HG03045 (cell line): ENCODE data around the gene CDK14.
A peak's percentile ranks its signal among the peaks of the same experiment; 100 is the strongest.

Experiments used
- ATAC-seq: cut with Tn5 transposase; IDR thresholded peaks from one replicate; pipeline ENCODE4 v1.9.1; 2021; ENCODE audit warnings: mild to moderate bottlenecking, moderate library complexity; ENCODE audit not compliant: unreplicated experiment

The CDK14 gene

GRCh38 chr7:90677486-90678404 is 81.6 kb downstream of the CDK14 start:
- ATAC-seq, result no peak

DNA sequence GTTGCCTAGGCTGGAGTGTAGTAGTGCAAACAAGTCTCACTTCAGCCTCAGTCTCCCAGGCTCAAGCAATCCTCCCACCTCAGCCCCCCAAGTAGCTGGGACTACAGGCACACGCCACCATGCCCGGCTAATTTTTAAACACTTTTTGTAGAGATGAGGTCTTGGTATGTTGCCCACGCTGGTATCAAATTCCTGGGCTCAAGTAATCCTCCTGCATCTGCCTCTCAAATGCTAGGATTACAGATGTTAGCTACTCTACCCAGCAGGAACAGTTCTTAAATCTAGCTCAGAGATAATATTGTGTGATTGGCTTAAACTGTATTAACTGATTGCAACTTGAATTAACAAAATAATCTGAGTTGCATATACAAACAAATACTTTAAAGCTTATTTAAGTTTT is 82.9 kb downstream of the CDK14 start:
- ATAC-seq, result no peak

DNA sequence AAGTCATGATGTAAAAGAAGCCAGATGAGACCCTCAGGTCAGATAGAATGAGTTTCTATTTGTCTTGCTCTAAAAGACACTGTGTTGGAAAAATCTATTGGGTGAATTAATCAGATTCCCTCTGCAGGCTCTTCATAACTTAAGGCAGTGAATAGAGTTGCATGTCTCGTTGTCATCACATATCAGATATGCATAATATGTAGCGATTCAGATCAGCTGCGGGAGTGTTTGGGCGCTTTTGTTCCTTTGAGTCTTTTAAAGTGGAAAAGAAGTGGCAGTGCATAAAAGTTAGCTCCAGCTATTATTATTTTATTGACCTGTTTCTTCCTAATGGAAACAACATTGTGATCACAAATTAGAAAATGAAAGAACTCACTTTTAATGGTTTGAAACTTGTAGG is 84.4 kb downstream of the CDK14 start:
- ATAC-seq, result no peak

- ATAC-seq, result no peak
Measured at GRCh38 chr7:90681336-90682022, 85.4 kb downstream of the CDK14 start.

- ATAC-seq, result no peak
Measured at GRCh38 chr7:90686146-90686545, 90.0 kb downstream of the CDK14 start.

GRCh38 chr7:90688810-90689209 is 92.7 kb downstream of the CDK14 start:
- no peak for ATAC-seq

- ATAC-seq, result no peak
Measured at GRCh38 chr7:90689260-90689659, 93.1 kb downstream of the CDK14 start.

DNA sequence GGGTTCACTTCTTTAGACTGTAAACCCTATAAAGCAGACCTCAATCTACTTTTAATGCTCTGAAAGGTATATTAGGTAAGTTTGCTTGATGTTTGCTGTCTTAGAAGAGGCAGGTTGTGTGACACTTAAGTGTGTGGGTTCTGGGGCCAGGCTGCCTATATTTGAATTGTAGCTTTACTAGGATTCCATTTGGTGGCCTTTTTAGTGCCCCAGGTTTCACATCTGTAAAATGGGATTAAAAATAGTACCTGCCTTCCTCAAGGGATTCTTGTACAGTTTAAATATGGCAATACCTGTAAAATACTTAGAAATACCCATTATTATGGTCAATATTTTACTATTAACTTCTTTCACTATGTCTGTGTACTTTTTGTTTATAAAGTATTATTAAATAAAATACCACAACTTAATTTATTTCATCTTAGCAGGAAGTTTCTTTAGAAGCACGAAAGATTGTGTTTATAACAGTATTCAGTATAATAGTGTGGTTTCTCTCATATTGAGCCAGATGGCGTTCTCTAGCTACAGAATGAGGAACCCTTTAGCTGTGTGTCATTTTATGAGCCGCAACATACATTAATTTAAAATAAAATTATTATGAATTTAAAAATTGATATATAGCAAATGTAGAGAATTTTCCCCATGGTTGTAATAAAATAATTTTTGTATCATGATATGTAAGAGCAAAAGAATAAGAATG is 94.2 kb downstream of the CDK14 start:
- no peak for ATAC-seq

DNA sequence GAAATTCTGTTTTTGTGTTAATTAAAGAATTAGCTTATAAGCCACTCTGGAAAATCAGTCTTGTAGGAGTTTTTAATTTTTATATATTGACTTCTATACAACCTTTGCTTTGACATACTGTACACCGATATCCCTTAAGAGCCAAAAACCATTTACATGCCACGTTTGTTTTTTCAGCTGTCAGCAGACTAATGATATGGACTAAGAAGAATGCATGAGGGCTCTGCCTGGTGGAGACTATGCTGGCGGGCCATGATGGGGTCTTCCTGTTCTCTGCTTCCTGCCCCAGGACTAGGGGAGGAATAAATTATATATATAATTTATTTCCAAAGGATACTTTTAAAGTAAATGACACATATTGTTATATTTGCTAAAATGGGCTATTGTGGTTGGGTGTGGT is 96.3 kb downstream of the CDK14 start:
- ATAC-seq, result no peak

- no peak for ATAC-seq
Measured at GRCh38 chr7:90692947-90693346, 96.8 kb downstream of the CDK14 start.

DNA sequence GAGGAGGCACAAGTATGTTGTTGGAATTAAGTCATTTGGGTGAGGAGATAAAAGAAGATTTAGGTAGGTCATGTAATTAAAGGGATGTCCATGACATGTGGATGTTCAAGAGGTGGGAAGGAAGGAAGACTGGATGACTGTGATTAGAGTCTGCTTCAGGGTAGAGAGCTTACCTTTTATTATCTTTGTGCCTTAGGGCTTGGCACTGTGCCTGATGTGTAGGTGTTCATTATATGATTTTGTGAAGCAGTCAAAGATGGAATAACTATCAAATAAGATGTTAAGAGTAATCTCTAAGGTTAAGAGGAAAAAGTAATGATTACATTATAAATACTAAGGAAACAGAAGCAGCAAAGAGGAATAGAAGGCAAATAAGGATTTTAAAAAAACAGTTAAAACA is 97.8 kb downstream of the CDK14 start:
- no peak for ATAC-seq

DNA sequence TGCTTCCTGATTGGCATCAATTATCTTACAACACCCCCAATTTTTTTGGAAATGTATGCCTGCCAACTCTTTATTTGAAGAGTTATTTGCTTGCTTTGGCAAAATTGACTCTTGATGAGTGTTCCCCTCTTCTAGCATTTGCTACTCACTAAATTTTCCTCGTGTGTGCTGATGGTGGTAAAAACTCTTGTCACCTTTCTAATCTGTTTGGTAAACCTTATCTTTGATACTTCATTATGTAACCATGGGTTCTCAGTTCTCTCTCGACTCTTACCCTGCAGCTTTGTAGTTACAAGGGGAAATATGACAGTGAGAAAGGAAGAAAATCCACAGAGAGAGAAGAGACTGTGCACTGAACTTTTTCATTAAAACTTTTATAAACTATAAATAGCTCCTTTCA is 102.5 kb downstream of the CDK14 start:
- no peak for ATAC-seq

- no peak for ATAC-seq
Measured at GRCh38 chr7:90701021-90701420, 104.9 kb downstream of the CDK14 start.

DNA sequence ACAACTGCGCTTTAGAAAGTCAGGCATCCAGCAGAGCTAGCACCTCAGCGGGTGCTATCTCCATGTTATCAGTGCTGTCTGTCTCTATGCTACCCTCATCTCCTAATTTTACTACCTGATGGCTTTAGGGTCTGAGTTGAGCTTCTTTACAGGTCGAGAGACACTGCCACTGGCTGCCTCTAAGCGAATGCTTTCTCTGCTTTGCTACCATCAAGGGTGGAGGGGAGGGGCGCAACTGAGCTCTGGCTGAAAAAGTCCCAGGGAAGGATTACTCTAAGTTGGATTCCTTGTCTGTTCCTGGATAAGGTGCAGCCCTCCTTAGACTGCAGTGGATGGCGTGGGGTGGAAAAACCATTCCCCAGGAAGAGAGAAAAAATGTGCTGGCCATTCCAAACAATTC is 105.7 kb downstream of the CDK14 start:
- ATAC-seq, result no peak

DNA sequence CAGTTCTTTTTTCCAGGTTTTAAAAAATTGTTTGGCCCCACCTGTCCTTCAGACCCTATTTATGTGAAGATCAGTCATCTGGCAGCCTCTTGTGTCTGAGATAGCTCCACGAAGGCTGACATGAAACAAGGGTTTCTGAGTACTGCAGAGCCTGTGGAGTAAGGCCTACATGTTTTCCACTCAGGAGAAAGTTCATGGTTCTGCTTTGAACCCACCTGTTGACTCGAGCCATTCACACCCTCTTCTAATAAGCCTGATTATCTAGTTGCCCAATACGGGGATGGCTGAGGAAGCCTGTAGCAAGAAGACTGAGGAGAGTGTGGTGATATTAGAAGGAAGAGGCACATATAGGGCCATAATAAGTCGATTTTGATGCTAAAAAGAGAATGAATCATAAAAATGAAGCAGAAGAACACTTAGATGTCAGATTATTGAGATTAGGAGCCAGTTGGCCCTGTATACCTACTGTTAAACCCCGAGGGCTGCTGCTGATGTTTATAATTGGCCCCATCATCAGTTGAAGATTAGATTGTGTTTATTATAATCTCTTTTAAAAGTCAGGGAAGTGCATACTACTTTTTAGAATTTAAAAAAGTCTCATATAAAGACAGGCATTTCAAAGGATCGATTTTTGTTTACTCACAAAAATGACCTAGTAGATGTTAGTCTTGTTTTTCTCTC is 109.4 kb downstream of the CDK14 start:
- no peak for ATAC-seq

GRCh38 chr7:90706072-90706716 is 110.1 kb downstream of the CDK14 start:
- no peak for ATAC-seq

GRCh38 chr7:90708841-90709317 is 112.8 kb downstream of the CDK14 start:
- ATAC-seq, result peak; percentile 76

DNA sequence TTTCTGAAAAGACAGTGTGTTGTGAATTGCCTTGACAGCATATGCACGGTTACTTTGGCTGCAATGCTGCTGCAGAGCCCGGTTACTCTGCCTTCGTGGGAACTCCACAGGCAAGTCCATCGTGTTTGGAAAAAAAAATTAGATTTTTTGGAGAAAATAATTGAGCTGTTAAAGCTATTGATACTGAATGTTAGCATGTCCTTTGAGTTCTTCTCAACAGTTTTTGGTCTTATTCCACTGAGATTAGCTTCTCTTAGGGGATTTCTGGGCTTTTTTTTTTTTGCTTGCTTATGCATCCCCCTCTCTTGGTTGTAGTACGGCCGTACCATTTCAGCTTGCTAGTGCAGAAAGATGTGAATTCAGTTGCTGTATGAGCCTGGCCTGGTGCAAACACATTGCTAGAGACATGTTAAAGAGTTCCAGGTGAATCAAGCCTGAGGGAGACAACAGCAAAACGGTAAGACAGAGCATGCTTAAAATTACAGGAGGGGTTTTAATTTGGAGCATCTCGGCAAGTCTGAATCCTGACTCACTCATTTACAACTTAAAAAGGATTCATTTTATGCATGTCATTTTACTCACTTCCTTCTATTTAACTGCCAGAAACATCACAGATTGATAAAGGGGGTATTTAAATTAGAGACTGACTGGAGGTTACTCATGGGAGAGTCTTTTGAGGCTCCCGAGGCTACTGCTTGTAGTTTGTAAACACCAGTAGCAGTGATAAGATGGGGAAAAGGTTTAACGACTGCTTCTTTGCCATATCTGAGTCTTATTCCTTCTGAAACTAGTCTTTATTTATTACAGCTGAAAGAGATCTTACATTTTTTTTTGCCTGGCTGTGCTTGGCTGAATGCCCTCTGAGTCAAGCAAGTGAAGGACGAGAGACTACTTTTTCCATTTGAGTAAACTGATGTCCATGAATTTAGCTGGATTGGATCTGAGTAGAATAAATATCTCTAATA is 113.7 kb downstream of the CDK14 start:
- ATAC-seq, result peak; percentile 41

DNA sequence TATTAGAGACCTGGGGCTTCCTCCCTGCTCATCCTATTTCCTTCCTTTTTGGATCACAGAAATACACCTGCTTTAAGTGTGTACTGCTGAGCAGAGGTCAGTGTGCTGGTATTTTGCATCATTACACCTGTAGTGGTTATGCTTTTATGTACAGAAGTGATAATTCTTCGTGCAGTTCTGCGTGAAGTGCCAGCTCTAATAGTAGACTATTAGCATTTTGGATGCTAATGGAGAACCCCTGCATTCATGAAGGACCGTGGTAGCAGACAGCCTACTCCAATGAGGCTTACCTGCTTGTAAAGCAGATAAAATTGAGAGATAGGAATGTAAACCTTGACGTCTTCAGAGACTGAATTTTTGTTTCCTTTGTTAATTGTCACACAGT is 114.3 kb downstream of the CDK14 start:
- ATAC-seq, result no peak
